H1 (cell line): ENCODE data around the gene CIPC. TPM values are rescaled to one million over a fixed set of nuclear protein-coding genes. Genes with fewer than 3 reads are reported as not detected.

Experiments used
- CTCF ChIA-PET: fragments of 300-600 bp; sonication (Branson Sonifier 250); formaldehyde crosslinking; loops from one replicate; lab custom pipeline; 2021; ENCODE audit not compliant: partially characterized antibody; lab: Charles Lee
- POLR2A ChIA-PET: fragments of 300-600 bp; sonication (Branson Sonifier 250); formaldehyde crosslinking; loops from one replicate; lab custom pipeline; 2021; ENCODE audit warnings: inconsistent platforms; ENCODE audit not compliant: partially characterized antibody; lab: Charles Lee
- DNase-seq, 2 experiments: peaks; one replicate each; pipeline versions ENCODE4 v3.0.0 to v3.0.0-alpha.2; 2010 to 2022; ENCODE audit warnings: low spot score in 2 of 2, low read depth in 1 of 2, mixed read lengths in 1 of 2
- FAIRE-seq: peaks from 2 replicates; lab custom pipeline; 2011; peaks lifted over from hg19 to GRCh38; lab: Jason Lieb, UNC
- H2AFZ ChIP-seq: 2 replicates; pipeline ENCODE4 v1.8.1; 2012; ENCODE audit warnings: low read length, inconsistent platforms
- H2AK5ac ChIP-seq: 2 replicates; pipeline ENCODE4 v1.6.1; 2013; ENCODE audit warnings: low read depth, low read length
- H2BK120ac ChIP-seq: replicated peaks from 2 replicates; pipeline ENCODE3; 2013; ENCODE audit warnings: low read depth, low read length, inconsistent platforms
- H2BK12ac ChIP-seq: 2 replicates; pipeline ENCODE4 v1.6.1; 2013; ENCODE audit warnings: low read depth, low read length
- H2BK15ac ChIP-seq: 2 replicates; pipeline ENCODE4 v1.6.1; 2013; ENCODE audit warnings: low read length
- H2BK20ac ChIP-seq: 2 replicates; pipeline ENCODE4 v1.6.1; 2013; ENCODE audit warnings: low read length
- H2BK5ac ChIP-seq: 2 replicates; pipeline ENCODE4 v1.6.1; 2013; ENCODE audit warnings: low read depth, low read length
- H3K14ac ChIP-seq: 2 replicates; pipeline ENCODE4 v1.6.1; 2013; ENCODE audit warnings: inconsistent platforms; ENCODE audit not compliant: insufficient read length
- H3K18ac ChIP-seq: 2 replicates; pipeline ENCODE4 v1.6.1; 2013; ENCODE audit warnings: low read length; ENCODE audit errors: extremely low read depth
- H3K23ac ChIP-seq: 2 replicates; pipeline ENCODE4 v1.6.1; 2013; ENCODE audit warnings: inconsistent platforms; ENCODE audit not compliant: insufficient read length
- H3K23me2 ChIP-seq: 2 replicates; pipeline ENCODE4 v1.6.1; 2013; ENCODE audit warnings: low read depth, low read length
- H3K27ac ChIP-seq: 2 replicates; pipeline ENCODE4 v1.6.1; 2011; ENCODE audit warnings: low read depth, low read length, inconsistent platforms
- H3K27me3 ChIP-seq, 4 experiments: replicated peaks in 1 of 4; 1 replicate in 1 of 4; 2 replicates in 3 of 4; pipeline versions ENCODE4 v1.6.1 to v1.8.1; 2011 to 2013; ENCODE audit warnings: low read length in 3 of 4, mild to moderate bottlenecking in 3 of 4, inconsistent platforms in 2 of 4, mixed read lengths in 2 of 4, moderate library complexity in 1 of 4; ENCODE audit not compliant: control insufficient read depth in 3 of 4, insufficient read depth in 3 of 4; ENCODE audit errors: extremely low read depth in 1 of 4
- H3K36me3 ChIP-seq, 4 experiments: 2 replicates each; pipeline versions ENCODE4 v1.6.1 to v1.8.1; 2011 to 2013; ENCODE audit warnings: mild to moderate bottlenecking in 4 of 4, low read length in 3 of 4, moderate library complexity in 2 of 4, control low read depth in 1 of 4, inconsistent platforms in 1 of 4; ENCODE audit not compliant: insufficient read depth in 4 of 4, control insufficient read depth in 2 of 4
- H3K4ac ChIP-seq: replicated peaks from 2 replicates; pipeline ENCODE3; 2013; ENCODE audit warnings: low read length, low read depth, mixed read lengths, inconsistent platforms; ENCODE audit not compliant: insufficient read length
- H3K4me1 ChIP-seq, 4 experiments: replicated peaks in 1 of 4; 1 replicate in 1 of 4; 2 replicates in 3 of 4; pipeline versions ENCODE4 v1.6.1 to v1.8.1; 2011 to 2013; ENCODE audit warnings: low read length in 3 of 4, inconsistent platforms in 2 of 4, mixed read lengths in 1 of 4; ENCODE audit not compliant: insufficient read depth in 4 of 4, control insufficient read depth in 3 of 4
- H3K4me2 ChIP-seq, 2 experiments: 2 replicates each; pipeline versions ENCODE4 v1.6.1 to v1.8.1; 2011 to 2013; ENCODE audit warnings: low read depth in 2 of 2, low read length in 2 of 2, control low read depth in 1 of 2, inconsistent platforms in 1 of 2, mild to moderate bottlenecking in 1 of 2; ENCODE audit not compliant: insufficient read depth in 1 of 2
- H3K4me3 ChIP-seq, 4 experiments: fragments of 200-600, 300-600 bp in 1 of 4; sonication (generic), shearing (Covaris generic), sonication (Bioruptor Twin) in 1 of 4; 2 replicates each; pipeline versions ENCODE4 v1.5.1 to v1.8.1; 2011 to 2016; ENCODE audit warnings: low read length in 4 of 4, low read depth in 3 of 4, control low read depth in 2 of 4, inconsistent platforms in 2 of 4, mild to moderate bottlenecking in 2 of 4, mixed read lengths in 1 of 4, moderate library complexity in 1 of 4; ENCODE audit not compliant: insufficient read depth in 2 of 4; ENCODE audit errors: extremely low read depth in 1 of 4
- H3K56ac ChIP-seq: replicated peaks from 2 replicates; pipeline ENCODE3; 2013; ENCODE audit warnings: low read depth, mild to moderate bottlenecking, mixed read lengths, low read length, inconsistent platforms; ENCODE audit not compliant: insufficient read length
- H3K79me1 ChIP-seq: 2 replicates; pipeline ENCODE4 v1.6.1; 2013; ENCODE audit warnings: low read depth, low read length, control low read depth
- H3K79me2 ChIP-seq, 2 experiments: 2 replicates each; pipeline versions ENCODE4 v1.6.1 to v1.8.1; 2012 to 2013; ENCODE audit warnings: low read length in 2 of 2, mild to moderate bottlenecking in 2 of 2, inconsistent platforms in 1 of 2; ENCODE audit not compliant: insufficient read depth in 2 of 2, control insufficient read depth in 1 of 2
- H3K9ac ChIP-seq, 4 experiments: replicated peaks in 1 of 4; 1 replicate in 1 of 4; 2 replicates in 3 of 4; pipeline versions ENCODE4 v1.6.1 to v1.8.1; 2011 to 2013; ENCODE audit warnings: low read depth in 3 of 4, low read length in 3 of 4, control low read depth in 2 of 4, mild to moderate bottlenecking in 2 of 4, moderate library complexity in 2 of 4, inconsistent platforms in 1 of 4; ENCODE audit errors: extremely low read depth in 1 of 4
- H3K9me3 ChIP-seq, 2 experiments: 2 replicates each; pipeline versions ENCODE4 v1.6.1 to v1.8.1; 2012 to 2013; ENCODE audit warnings: mild to moderate bottlenecking in 2 of 2, moderate library complexity in 2 of 2, control low read depth in 1 of 2, inconsistent platforms in 1 of 2, low read depth in 1 of 2, low read length in 1 of 2, mixed read lengths in 1 of 2; ENCODE audit not compliant: insufficient read depth in 2 of 2
- H4K20me1 ChIP-seq, 2 experiments: replicated peaks in 1 of 2; 2 replicates each; pipeline versions ENCODE3 to v1.8.1; 2011 to 2013; ENCODE audit warnings: inconsistent platforms in 2 of 2, low read length in 2 of 2, mild to moderate bottlenecking in 1 of 2; ENCODE audit not compliant: insufficient read depth in 2 of 2, control insufficient read depth in 1 of 2
- H4K5ac ChIP-seq: 2 replicates; pipeline ENCODE4 v1.6.1; 2013; ENCODE audit warnings: low read length, low read depth, mixed read lengths, inconsistent platforms; ENCODE audit not compliant: insufficient read length
- H4K8ac ChIP-seq: 2 replicates; pipeline ENCODE4 v1.8.0; 2013; ENCODE audit warnings: mild to moderate bottlenecking, moderate library complexity, low read length, inconsistent platforms; ENCODE audit not compliant: insufficient read depth; ENCODE audit errors: extremely low read depth
- H4K91ac ChIP-seq: replicated peaks from 2 replicates; pipeline ENCODE3; 2013; ENCODE audit warnings: low read length, mixed read lengths, inconsistent platforms; ENCODE audit not compliant: insufficient read length
- EGR1 ChIP-seq: IDR thresholded peaks from 2 replicates; pipeline ENCODE4 v1.6.1; 2011; ENCODE audit warnings: low read depth, low read length, borderline replicate concordance
- KDM5A ChIP-seq: fragments of 200-600 bp; IDR thresholded peaks from 2 replicates; pipeline ENCODE4 v1.7.1; 2012; ENCODE audit warnings: mild to moderate bottlenecking, low read length, inconsistent platforms, mixed read lengths
- NANOG ChIP-seq: IDR thresholded peaks from 2 replicates; pipeline ENCODE4 v1.6.1; 2011; ENCODE audit warnings: low read length, low read depth, mild to moderate bottlenecking, inconsistent platforms; ENCODE audit not compliant: insufficient read depth, poor library complexity, severe bottlenecking
- SAP30 ChIP-seq: fragments of 300-600 bp; sonication (generic); IDR thresholded peaks from 2 replicates; pipeline ENCODE4 v1.7.1; 2012; ENCODE audit warnings: low read length, moderate library complexity, mild to moderate bottlenecking, inconsistent platforms; ENCODE audit not compliant: insufficient read depth, insufficient replicate concordance
- WGBS, 2 experiments: shearing (Covaris generic) in 1 of 2; methylation state at CpG; one replicate each; pipeline versions ENCODE4 v1.1.6 to v1.1.7; 2013 to 2015; ENCODE audit warnings: low lambda C conversion rate in 2 of 2, mixed read lengths in 2 of 2, inconsistent platforms in 1 of 2, low coverage in 1 of 2, missing lambda C conversion rate in 1 of 2; ENCODE audit not compliant: insufficient replicate concordance in 2 of 2, insufficient coverage in 1 of 2, insufficient read length in 1 of 2; ENCODE audit errors: extremely low coverage in 1 of 2, missing lambda C conversion rate in 1 of 2; 5-methylcytosine and 5-hydroxymethylcytosine counted together
- polyA plus RNA-seq, 7 experiments: library from polyadenylated mRNA; depleted of rRNA in 3 of 7; stranded (reverse) in 5 of 7; unstranded in 2 of 7; fragments of >200 nt in 5 of 7; fragments of 200-250 nt in 2 of 7; gene quantifications; 1 replicate in 5 of 7; 2 replicates in 1 of 7; 4 replicates in 1 of 7; pipeline versions ENCODE4 v1.2.1 to v1.2.3, GENCODE V29; 2011 to 2013; ENCODE audit warnings: missing spikeins in 2 of 7, mixed read lengths in 2 of 7
- total RNA-seq: library from RNA; stranded (reverse); fragmentation: NEBNext Ultra II Directional; extraction: Animal tissue kit (Norgen Biotek cat#: 25700); gene quantifications from 2 replicates; pipeline ENCODE4 v1.2.1, GENCODE V29; 2021

The CIPC gene
- total and polyA plus RNA-seq, 2 of the 8 experiments (the other 6 are each of a cell fraction or from before 2014, with no cell fraction given): 13.9 to 32.7 TPM

GRCh38 chr14:77061630-77062257 lies 36.3 kb upstream of the CIPC start:
- Histone ChIP-seq H4K91ac (no peak overlapping the region), H3K23ac (no peak overlapping the region), H3K79me1 (no peaks in the 10 kb centered on the region), H3K27ac (no peak overlapping the region), H3K18ac (peak overlapping the region; percentile 44; the same call in 1 of the 2 replicates), H3K79me2 (no peaks in the 10 kb centered on the region), H3K36me3 (no peaks in the 10 kb centered on the region), H3K9me3 (no peaks in the 10 kb centered on the region), H2BK20ac (peak overlapping the region; percentile 52; the same call in 1 of the 2 replicates), H3K4ac (no peak overlapping the region), H3K14ac (no peak overlapping the region), H2AK5ac (no peak overlapping the region), H2AFZ (0 out of 2 replicates have a peak overlapping the region, but pooled peaks have one; percentile 7), H3K4me3 (no peak overlapping the region), H4K8ac (no peak overlapping the region; the same call in 1 of the 2 replicates), H3K23me2 (no peaks in the 10 kb centered on the region), H3K9ac (no peak overlapping the region), H4K5ac (no peak overlapping the region), H3K4me2 (no peak overlapping the region; a peak in 1 of 4 replicates), H3K27me3 (no peaks in the 10 kb centered on the region)
- ChIA-PET CTCF (interaction anchor here (0.8 to 9.2 kb wide), 17 partner anchors 9 to 298 kb away, joined by 3 to 258 read pairs (median 4); no protein-coding TSS in a partner anchor), POLR2A (interaction anchor here (0.8 kb wide), 1 partner anchor 33 kb away, joined by 4 read pairs; the partner anchor contains the start of gene IRF2BPL)
- DNase-seq: no peak
- WGBS, 2 experiments: 78% methylated on average over 12 of the region's 12 CpGs; no CpG with 5 or more reads in 1 of the 2 experiments
- FAIRE-seq: no peak
- TF ChIP-seq KDM5A (no peak), EGR1 (no peak), NANOG (peak; percentile 17), SAP30 (no peak)
- TF ChIP-seq, all 59 proteins: peak for 1
- H2BK12ac ChIP-seq: no peak overlapping the region
- H3K4me1 ChIP-seq: peaks cover 3 to 12% (median 4%) of the 10 kb centered on the region in 4 experiments; a peak in 5 of 7 replicates
- H2BK15ac ChIP-seq: no peak overlapping the region
- no peak overlapping the region for H2BK5ac ChIP-seq
- H3K56ac ChIP-seq: no peak overlapping the region
- H4K20me1 ChIP-seq: no peaks in the 10 kb centered on the region
- no peak overlapping the region for H2BK120ac ChIP-seq
